NT2/D1 (cell line): ENCODE measurements around the gene MORN1.

Experiments used
- YY1 ChIP-seq: IDR thresholded peaks from 2 replicates; pipeline ENCODE4 v1.6.1; 2011; ENCODE audit not compliant: insufficient read length, insufficient read depth
- ZNF274 ChIP-seq: IDR thresholded peaks from 2 replicates; pipeline ENCODE4 v1.6.1; 2011; ENCODE audit warnings: mild to moderate bottlenecking, low read depth, low read length

DNA sequence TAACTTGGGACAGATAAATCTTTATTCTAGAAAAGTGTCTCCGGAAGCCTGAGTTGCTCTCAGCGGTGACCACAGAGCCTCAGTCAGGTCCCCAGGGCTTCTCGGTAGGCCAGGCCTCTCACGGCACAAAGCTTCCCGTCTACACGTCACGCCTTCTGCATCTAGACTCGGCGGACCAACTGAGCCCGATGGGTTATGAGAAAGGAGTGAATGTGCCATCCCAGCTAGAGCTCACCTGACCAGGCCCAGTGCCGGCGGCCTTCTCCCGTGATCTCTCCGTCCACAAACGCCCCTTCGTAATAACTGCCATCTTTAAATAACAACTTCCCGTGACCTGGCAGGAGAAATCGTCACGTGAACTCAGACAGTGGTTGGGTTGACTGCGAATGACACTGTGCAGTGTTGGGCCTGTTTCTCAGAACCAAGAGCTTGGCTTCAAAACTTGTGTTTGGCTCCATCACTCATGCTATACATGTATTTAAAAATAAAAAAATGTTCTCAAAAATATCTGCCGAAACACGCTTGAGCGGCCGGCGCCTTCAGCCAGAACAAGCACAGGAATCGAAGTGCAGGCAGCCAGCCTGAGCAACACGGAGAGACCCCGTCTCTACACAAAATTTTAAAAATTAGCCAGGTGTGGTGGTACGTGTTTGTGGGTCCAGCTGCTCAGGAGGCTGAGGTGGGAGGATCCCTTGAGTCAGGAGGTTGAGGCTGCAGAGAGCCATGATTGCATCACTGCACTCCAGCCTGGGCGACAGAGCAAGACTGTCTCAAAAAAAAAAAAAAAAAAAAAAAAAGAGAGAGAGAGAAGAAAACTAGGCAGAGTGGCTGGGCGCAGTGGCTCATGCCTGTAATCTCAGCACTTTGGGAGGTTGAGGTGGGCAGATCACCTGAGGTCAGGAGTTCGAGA lies 3.1 kb downstream of the MORN1 start:
- no peak for TF ChIP-seq YY1
- TF ChIP-seq ZNF274: no peak
